PFSK-1 (cell line): ENCODE results near the gene LRFN2.

ENCODE experiments used
- FOXP2 ChIP-seq: optimal IDR thresholded peaks from 2 replicates; pipeline ENCODE3; 2011; ENCODE audit warnings: borderline replicate concordance, control low read depth, inconsistent platforms; ENCODE audit not compliant: insufficient read depth; ENCODE audit errors: extremely low read length, extremely low read depth
- POLR2AphosphoS5 ChIP-seq: IDR thresholded peaks from 2 replicates; pipeline ENCODE4 v1.6.1; 2012; ENCODE audit warnings: low read depth, mild to moderate bottlenecking, control low read depth, low read length, moderate library complexity
- REST ChIP-seq, 2 experiments: IDR thresholded peaks; 2 replicates each; pipeline versions ENCODE4 v1.6.1 to v1.8.0; 2011 to 2012; ENCODE audit warnings: low read depth in 2 of 2, low read length in 2 of 2, control low read depth in 1 of 2, inconsistent platforms in 1 of 2, mild to moderate bottlenecking in 1 of 2, moderate library complexity in 1 of 2; ENCODE audit not compliant: insufficient read depth in 1 of 2
- SIN3A ChIP-seq: IDR thresholded peaks from 2 replicates; pipeline ENCODE4 v1.6.1; 2012; ENCODE audit warnings: mild to moderate bottlenecking, low read length, moderate library complexity, borderline replicate concordance; ENCODE audit not compliant: insufficient read depth
- TAF1 ChIP-seq: IDR thresholded peaks from 2 replicates; pipeline ENCODE4 v1.6.1; 2012; ENCODE audit warnings: low read length, control low read depth, borderline replicate concordance; ENCODE audit not compliant: insufficient read depth

The LRFN2 gene

GRCh38 chr6:40499215-40499614 lies 87.9 kb downstream of the LRFN2 start:
- TF ChIP-seq POLR2AphosphoS5, result no peak
- no peak for TF ChIP-seq SIN3A
- no peak for TF ChIP-seq REST (IDR thresholded peaks at IDR 0.05; ENCODE audit: insufficient read depth in 1 of 2, low read depth in 2 of 2, low read length in 2 of 2)
- no peak for TF ChIP-seq FOXP2
- TF ChIP-seq TAF1, result no peak

- no peak for TF ChIP-seq FOXP2
- no peak for TF ChIP-seq SIN3A
- no peak for TF ChIP-seq POLR2AphosphoS5
- no peak for TF ChIP-seq TAF1
- TF ChIP-seq REST (IDR thresholded peaks at IDR 0.05; ENCODE audit: insufficient read depth in 1 of 2, low read depth in 2 of 2, low read length in 2 of 2), result no peak
These were observed 89.0 kb downstream of the LRFN2 start for GRCh38 chr6:40498148-40498547.

GRCh38 chr6:40492187-40492586 lies 95.0 kb downstream of the LRFN2 start:
- TF ChIP-seq TAF1 (no peak), POLR2AphosphoS5 (no peak), REST (IDR thresholded peaks at IDR 0.05; ENCODE audit: insufficient read depth in 1 of 2, low read depth in 2 of 2, low read length in 2 of 2) (no peak), FOXP2 (no peak), SIN3A (no peak)

GRCh38 chr6:40490508-40490907 lies 96.7 kb downstream of the LRFN2 start:
- TF ChIP-seq TAF1 (no peak), REST (IDR thresholded peaks at IDR 0.05; ENCODE audit: insufficient read depth in 1 of 2, low read depth in 2 of 2, low read length in 2 of 2) (no peak), POLR2AphosphoS5 (no peak), FOXP2 (no peak), SIN3A (no peak)

- TF ChIP-seq TAF1, result no peak
- TF ChIP-seq SIN3A, result no peak
- TF ChIP-seq REST (IDR thresholded peaks at IDR 0.05; ENCODE audit: insufficient read depth in 1 of 2, low read depth in 2 of 2, low read length in 2 of 2), result no peak
- TF ChIP-seq FOXP2, result no peak
- TF ChIP-seq POLR2AphosphoS5, result no peak
These were observed 97.4 kb downstream of the LRFN2 start for GRCh38 chr6:40489798-40490197.
